ENCODE data around the gene C4BPB. TPM values are rescaled to one million over a fixed set of nuclear protein-coding genes. Genes with fewer than 3 reads are reported as not detected.

Gene C4BPB
- total RNA-seq, 1 donor from 2014 or later, result not detected

- DNase-seq (ENCODE audit: low read depth), result no peak
- no peak overlapping the region for H3K4me3 ChIP-seq (ENCODE audit: low read depth, low read length)
- TF ChIP-seq CTCF (conservative IDR thresholded peaks at IDR 0.05; ENCODE audit: low read depth, low read length), result no peak
Observed at GRCh38 chr1:207077012-207077411, 11.6 kb upstream of the C4BPB start.

- peak; percentile 20 for DNase-seq (ENCODE audit: low read depth)
- no peak overlapping the region for H3K4me3 ChIP-seq (ENCODE audit: low read depth, low read length)
- TF ChIP-seq CTCF (conservative IDR thresholded peaks at IDR 0.05; ENCODE audit: low read depth, low read length), result peak; percentile 86
Observed at GRCh38 chr1:207077470-207078377, 10.9 kb upstream of the C4BPB start.

GRCh38 chr1:207078578-207079132 is 10.0 kb upstream of the C4BPB start:
- DNase-seq (ENCODE audit: low read depth), result no peak
- H3K4me3 ChIP-seq (ENCODE audit: low read depth, low read length), result no peak overlapping the region
- TF ChIP-seq CTCF (conservative IDR thresholded peaks at IDR 0.05; ENCODE audit: low read depth, low read length), result no peak

GRCh38 chr1:207079706-207080241 is 8.9 kb upstream of the C4BPB start:
- DNase-seq (ENCODE audit: low read depth), result no peak
- H3K4me3 ChIP-seq (ENCODE audit: low read depth, low read length), result no peak overlapping the region
- no peak for TF ChIP-seq CTCF (conservative IDR thresholded peaks at IDR 0.05; ENCODE audit: low read depth, low read length)

GRCh38 chr1:207081088-207081487 is 7.6 kb upstream of the C4BPB start:
- TF ChIP-seq CTCF (conservative IDR thresholded peaks at IDR 0.05; ENCODE audit: low read depth, low read length), result no peak
- DNase-seq (ENCODE audit: low read depth), result no peak
- H3K4me3 ChIP-seq (ENCODE audit: low read depth, low read length), result no peak overlapping the region

GRCh38 chr1:207081806-207082205 is 6.9 kb upstream of the C4BPB start:
- DNase-seq (ENCODE audit: low read depth), result no peak
- no peak overlapping the region for H3K4me3 ChIP-seq (ENCODE audit: low read depth, low read length)
- TF ChIP-seq CTCF (conservative IDR thresholded peaks at IDR 0.05; ENCODE audit: low read depth, low read length), result no peak
